CD14-positive monocyte (primary cell): ENCODE data around the gene B4GALT4. TPM values are rescaled to one million over a fixed set of nuclear protein-coding genes. Genes with fewer than 3 reads are reported as not detected.
A peak's percentile ranks its signal among the peaks of the same experiment; 100 is the strongest.

Source experiments
- DNase-seq, 3 donors: peaks; one replicate each; pipeline ENCODE4 v3.0.0-alpha.2; 2011 to 2022
- H2AFZ ChIP-seq: 2 replicates; pipeline ENCODE4 v1.6.0; 2012; ENCODE audit warnings: mild to moderate bottlenecking, low read depth, low read length, inconsistent platforms; ENCODE audit not compliant: insufficient read depth, poor library complexity, severe bottlenecking
- H3K27ac ChIP-seq, 2 donors: 1 replicate in 1 of 2; 2 replicates in 1 of 2; pipeline ENCODE4 v1.5.1; 2012 to 2013; ENCODE audit warnings: low read length in 2 of 2, control low read depth in 1 of 2, inconsistent platforms in 1 of 2, low read depth in 1 of 2, mild to moderate bottlenecking in 1 of 2
- H3K27me3 ChIP-seq, 2 donors: one replicate each; pipeline versions ENCODE4 v1.6.0 to v1.6.1; 2011 to 2013; ENCODE audit warnings: low read length in 2 of 2; ENCODE audit not compliant: control insufficient read depth in 2 of 2, insufficient read depth in 2 of 2
- H3K36me3 ChIP-seq, 2 donors: replicated peaks in 1 of 2; 1 replicate in 1 of 2; 2 replicates in 1 of 2; pipeline versions ENCODE4 v1.5.1 to v1.6.1; 2012 to 2013; ENCODE audit warnings: low read length in 2 of 2, control low read depth in 1 of 2, inconsistent platforms in 1 of 2, mild to moderate bottlenecking in 1 of 2; ENCODE audit not compliant: insufficient read depth in 2 of 2, control insufficient read depth in 1 of 2
- H3K4me1 ChIP-seq, 2 donors: 1 replicate in 1 of 2; 2 replicates in 1 of 2; pipeline versions ENCODE4 v1.5.1 to v1.6.1; 2012 to 2013; ENCODE audit warnings: low read length in 2 of 2, control low read depth in 1 of 2, inconsistent platforms in 1 of 2, mild to moderate bottlenecking in 1 of 2, moderate library complexity in 1 of 2; ENCODE audit not compliant: insufficient read depth in 2 of 2, control insufficient read depth in 1 of 2
- H3K4me2 ChIP-seq: replicated peaks from 2 replicates; pipeline ENCODE3; 2012; ENCODE audit warnings: low read length, moderate library complexity, mild to moderate bottlenecking; ENCODE audit not compliant: poor library complexity, severe bottlenecking; ENCODE audit errors: extremely low read depth
- H3K4me3 ChIP-seq, 3 experiments: fragments of 200-600 bp in 1 of 3; sonication (generic) in 1 of 3; replicated peaks in 1 of 3; 1 replicate in 2 of 3; 2 replicates in 1 of 3; pipeline ENCODE4 v1.5.1; 2011 to 2013; ENCODE audit warnings: low read length in 3 of 3, mild to moderate bottlenecking in 3 of 3, control low read depth in 2 of 3, low read depth in 2 of 3, inconsistent platforms in 1 of 3, moderate library complexity in 1 of 3
- H3K79me2 ChIP-seq: 2 replicates; pipeline ENCODE4 v1.6.0; 2012; ENCODE audit warnings: mild to moderate bottlenecking, control low read depth, inconsistent platforms, low read length, moderate library complexity; ENCODE audit not compliant: insufficient read depth
- H3K9ac ChIP-seq: 2 replicates; pipeline ENCODE4 v1.6.0; 2017; ENCODE audit warnings: low read length, mild to moderate bottlenecking; ENCODE audit not compliant: insufficient read depth, poor library complexity, severe bottlenecking
- H3K9me3 ChIP-seq, 2 donors: replicated peaks in 1 of 2; 1 replicate in 1 of 2; 2 replicates in 1 of 2; pipeline versions ENCODE4 v1.5.1 to v1.6.1; 2012 to 2013; ENCODE audit warnings: low read length in 2 of 2, control low read depth in 1 of 2; ENCODE audit not compliant: control insufficient read depth in 1 of 2, insufficient read depth in 1 of 2
- H4K20me1 ChIP-seq: 2 replicates; pipeline ENCODE4 v1.6.0; 2012; ENCODE audit warnings: mild to moderate bottlenecking, low read length, control low read depth, moderate library complexity; ENCODE audit not compliant: insufficient read depth
- H3K27ac Mint-ChIP-seq, 7 donors: one replicate each; pipeline ENCODE4 v1.8.0; 2020; ENCODE audit warnings: mild to moderate bottlenecking in 7 of 7, mixed read lengths in 7 of 7, moderate library complexity in 6 of 7, inconsistent platforms in 2 of 7
- H3K27me3 Mint-ChIP-seq, 3 donors: one replicate each; pipeline ENCODE4 v1.8.0; 2021 to 2022; ENCODE audit warnings: low read depth in 3 of 3, mild to moderate bottlenecking in 3 of 3, mixed read lengths in 3 of 3, moderate library complexity in 3 of 3, inconsistent platforms in 1 of 3
- H3K36me3 Mint-ChIP-seq, 2 donors: one replicate each; pipeline ENCODE4 v1.8.0; 2020; ENCODE audit warnings: mixed read lengths in 2 of 2, inconsistent platforms in 1 of 2, mild to moderate bottlenecking in 1 of 2
- H3K4me1 Mint-ChIP-seq: one replicate; pipeline ENCODE4 v1.8.0; 2020; ENCODE audit warnings: mild to moderate bottlenecking, mixed read lengths
- H3K4me3 Mint-ChIP-seq, 2 donors: one replicate each; pipeline ENCODE4 v1.8.0; 2020; ENCODE audit warnings: mild to moderate bottlenecking in 2 of 2, mixed read lengths in 2 of 2, moderate library complexity in 1 of 2
- H3K9me3 Mint-ChIP-seq, 7 donors: one replicate each; pipeline ENCODE4 v1.8.0; 2020 to 2022; ENCODE audit warnings: mixed read lengths in 7 of 7, mild to moderate bottlenecking in 6 of 7, moderate library complexity in 6 of 7, inconsistent platforms in 2 of 7
- CTCF ChIP-seq: fragments of 200-600 bp; IDR thresholded peaks from one replicate; pipeline ENCODE4 v1.8.0; 2022; ENCODE audit warnings: antibody characterized with exemption, mild to moderate bottlenecking
- WGBS: methylation state at CpG from one replicate; pipeline ENCODE4 v1.1.5; 2013; ENCODE audit warnings: missing lambda C conversion rate; ENCODE audit not compliant: insufficient coverage; 5-methylcytosine and 5-hydroxymethylcytosine counted together
- intact Hi-C, 2 donors: fragments of 100-400 bp; cut with micrococcal nuclease; formaldehyde crosslinking; loops; one replicate each; pipeline versions ENCODE4 v1.15.0 to v1.15.1; 2023
- polyA plus RNA-seq, 3 donors: library from polyadenylated mRNA; depleted of rRNA in 1 of 3; unstranded in 2 of 3; stranded (reverse) in 1 of 3; fragments of 300-500 nt in 2 of 3; fragments of >200 nt in 1 of 3; fragmentation: Illumina TruSeq in 2 of 3; gene quantifications; 1 replicate in 2 of 3; 2 replicates in 1 of 3; pipeline ENCODE4 v1.2.3, GENCODE V29; 2012 to 2021

The B4GALT4 gene
- polyA plus RNA-seq, 3 donors: 5.8 to 7.4 (median 5.8) TPM

GRCh38 chr3:119257111-119257510 lies 16.4 kb upstream of the B4GALT4 start:
- Mint-ChIP-seq H3K36me3 (no peaks in the 10 kb centered on the region), H3K4me3 (no peak overlapping the region), H3K27me3 (peaks cover 1 to 3% (median 2%) of the 10 kb centered on the region in 3 donors), H3K27ac (peak overlapping the region in 1 of 7 donors; percentile 63), H3K4me1 (peaks cover 30% of the 10 kb centered on the region), H3K9me3 (peaks cover 0 to 7% (median 3%) of the 10 kb centered on the region in 7 donors)
- Histone ChIP-seq H4K20me1 (no peaks in the 10 kb centered on the region), H3K79me2 (no peaks in the 10 kb centered on the region), H3K4me2 (no peak overlapping the region), H3K27ac (no peak overlapping the region), H3K9ac (no peak overlapping the region), H3K4me3 (no peak overlapping the region), H2AFZ (peak overlapping the region; percentile 56), H3K9me3 (no peaks in the 10 kb centered on the region), H3K36me3 (no peaks in the 10 kb centered on the region), H3K27me3 (no peaks in the 10 kb centered on the region), H3K4me1 (peaks cover 12 to 24% of the 10 kb centered on the region in 2 donors)
- intact Hi-C loops: no loop called here
- DNase-seq: no peak
- TF ChIP-seq CTCF: no peak
- WGBS: 100% methylated on average over 1 of the region's 2 CpGs

GRCh38 chr3:119255214-119255613 lies 14.5 kb upstream of the B4GALT4 start:
- Histone ChIP-seq H3K9me3 (no peaks in the 10 kb centered on the region), H3K4me1 (peaks cover 12 to 24% of the 10 kb centered on the region in 2 donors), H3K27me3 (no peaks in the 10 kb centered on the region), H3K4me3 (no peak overlapping the region), H3K4me2 (no peak overlapping the region), H2AFZ (no peak overlapping the region), H3K36me3 (no peaks in the 10 kb centered on the region), H3K27ac (no peak overlapping the region), H3K9ac (no peak overlapping the region), H4K20me1 (no peaks in the 10 kb centered on the region), H3K79me2 (no peaks in the 10 kb centered on the region)
- no peak overlapping the region for H3K27ac Mint-ChIP-seq
- peaks cover 23% of the 10 kb centered on the region for H3K4me1 Mint-ChIP-seq
- TF ChIP-seq CTCF: no peak
- WGBS: no CpG with 5 or more reads among the region's 2 CpGs
- H3K4me3 Mint-ChIP-seq: no peak overlapping the region
- H3K36me3 Mint-ChIP-seq: no peaks in the 10 kb centered on the region
- DNase-seq: no peak
- peaks cover 0 to 1% (median 0%) of the 10 kb centered on the region in 3 donors for H3K27me3 Mint-ChIP-seq
- H3K9me3 Mint-ChIP-seq: peaks cover 3 to 7% (median 4%) of the 10 kb centered on the region in 7 donors
- intact Hi-C loops: no loop called here
